ENCODE data around the gene CPNE5.
"Not testable (repeated sequence)": the region's sequence is repeated elsewhere in the genome, so short reads cannot be mapped to it uniquely, and the experiment has no call there.

DNA sequence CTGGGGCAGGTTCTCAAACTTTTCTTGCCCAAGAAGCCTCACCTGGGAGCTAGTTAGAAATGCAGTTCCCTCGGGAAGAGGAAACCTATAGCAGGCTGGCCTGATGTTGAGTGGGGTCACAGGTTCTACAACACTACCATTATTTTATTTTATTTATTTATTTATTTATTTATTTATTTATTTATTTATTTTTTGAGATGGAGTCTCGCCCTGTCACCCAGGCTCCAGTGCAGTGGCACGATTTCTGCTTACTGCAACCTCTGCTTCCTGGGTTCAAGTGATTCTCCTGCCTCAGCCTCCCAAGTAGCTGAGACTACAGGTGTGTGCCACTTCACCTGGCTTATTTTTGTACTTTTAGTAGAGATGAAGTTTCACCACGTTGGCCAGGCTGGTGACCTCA lies 115.3 kb downstream of the CPNE5 start:
- TF ChIP-seq, protein P1, sequence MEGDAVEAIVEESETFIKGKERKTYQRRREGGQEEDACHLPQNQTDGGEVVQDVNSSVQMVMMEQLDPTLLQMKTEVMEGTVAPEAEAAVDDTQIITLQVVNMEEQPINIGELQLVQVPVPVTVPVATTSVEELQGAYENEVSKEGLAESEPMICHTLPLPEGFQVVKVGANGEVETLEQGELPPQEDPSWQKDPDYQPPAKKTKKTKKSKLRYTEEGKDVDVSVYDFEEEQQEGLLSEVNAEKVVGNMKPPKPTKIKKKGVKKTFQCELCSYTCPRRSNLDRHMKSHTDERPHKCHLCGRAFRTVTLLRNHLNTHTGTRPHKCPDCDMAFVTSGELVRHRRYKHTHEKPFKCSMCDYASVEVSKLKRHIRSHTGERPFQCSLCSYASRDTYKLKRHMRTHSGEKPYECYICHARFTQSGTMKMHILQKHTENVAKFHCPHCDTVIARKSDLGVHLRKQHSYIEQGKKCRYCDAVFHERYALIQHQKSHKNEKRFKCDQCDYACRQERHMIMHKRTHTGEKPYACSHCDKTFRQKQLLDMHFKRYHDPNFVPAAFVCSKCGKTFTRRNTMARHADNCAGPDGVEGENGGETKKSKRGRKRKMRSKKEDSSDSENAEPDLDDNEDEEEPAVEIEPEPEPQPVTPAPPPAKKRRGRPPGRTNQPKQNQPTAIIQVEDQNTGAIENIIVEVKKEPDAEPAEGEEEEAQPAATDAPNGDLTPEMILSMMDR (IDR thresholded peaks at IDR 0.05; ENCODE audit: low read length), result not testable (repeated sequence)
- not testable (repeated sequence) for TF ChIP-seq EZH2 (optimal IDR thresholded peaks at IDR 0.05; ENCODE audit: low read depth, low read length)

Data from MM.1S (cell line).